VCaP (cell line): ENCODE results near the gene WASHC2A.
"Not testable (repeated sequence)": the region's sequence is repeated elsewhere in the genome, so short reads cannot be mapped to it uniquely, and the experiment has no call there.

ENCODE experiments used
- H3K27ac ChIP-seq: fragments of 450-650 bp; 2 replicates; pipeline ENCODE4 v1.5.1; 2017
- TF ChIP-seq, protein P1 (sequence below): fragments of 450-650 bp; conservative IDR thresholded peaks from 2 replicates; pipeline ENCODE4 v1.5.1; 2017; ENCODE audit warnings: mild to moderate bottlenecking, moderate library complexity

Gene WASHC2A, protein sequence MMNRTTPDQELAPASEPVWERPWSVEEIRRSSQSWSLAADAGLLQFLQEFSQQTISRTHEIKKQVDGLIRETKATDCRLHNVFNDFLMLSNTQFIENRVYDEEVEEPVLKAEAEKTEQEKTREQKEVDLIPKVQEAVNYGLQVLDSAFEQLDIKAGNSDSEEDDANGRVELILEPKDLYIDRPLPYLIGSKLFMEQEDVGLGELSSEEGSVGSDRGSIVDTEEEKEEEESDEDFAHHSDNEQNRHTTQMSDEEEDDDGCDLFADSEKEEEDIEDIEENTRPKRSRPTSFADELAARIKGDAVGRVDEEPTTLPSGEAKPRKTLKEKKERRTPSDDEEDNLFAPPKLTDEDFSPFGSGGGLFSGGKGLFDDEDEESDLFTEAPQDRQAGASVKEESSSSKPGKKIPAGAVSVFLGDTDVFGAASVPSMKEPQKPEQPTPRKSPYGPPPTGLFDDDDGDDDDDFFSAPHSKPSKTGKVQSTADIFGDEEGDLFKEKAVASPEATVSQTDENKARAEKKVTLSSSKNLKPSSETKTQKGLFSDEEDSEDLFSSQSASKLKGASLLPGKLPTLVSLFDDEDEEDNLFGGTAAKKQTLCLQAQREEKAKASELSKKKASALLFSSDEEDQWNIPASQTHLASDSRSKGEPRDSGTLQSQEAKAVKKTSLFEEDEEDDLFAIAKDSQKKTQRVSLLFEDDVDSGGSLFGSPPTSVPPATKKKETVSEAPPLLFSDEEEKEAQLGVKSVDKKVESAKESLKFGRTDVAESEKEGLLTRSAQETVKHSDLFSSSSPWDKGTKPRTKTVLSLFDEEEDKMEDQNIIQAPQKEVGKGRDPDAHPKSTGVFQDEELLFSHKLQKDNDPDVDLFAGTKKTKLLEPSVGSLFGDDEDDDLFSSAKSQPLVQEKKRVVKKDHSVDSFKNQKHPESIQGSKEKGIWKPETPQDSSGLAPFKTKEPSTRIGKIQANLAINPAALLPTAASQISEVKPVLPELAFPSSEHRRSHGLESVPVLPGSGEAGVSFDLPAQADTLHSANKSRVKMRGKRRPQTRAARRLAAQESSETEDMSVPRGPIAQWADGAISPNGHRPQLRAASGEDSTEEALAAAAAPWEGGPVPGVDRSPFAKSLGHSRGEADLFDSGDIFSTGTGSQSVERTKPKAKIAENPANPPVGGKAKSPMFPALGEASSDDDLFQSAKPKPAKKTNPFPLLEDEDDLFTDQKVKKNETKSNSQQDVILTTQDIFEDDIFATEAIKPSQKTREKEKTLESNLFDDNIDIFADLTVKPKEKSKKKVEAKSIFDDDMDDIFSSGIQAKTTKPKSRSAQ (N-terminal part only)

DNA sequence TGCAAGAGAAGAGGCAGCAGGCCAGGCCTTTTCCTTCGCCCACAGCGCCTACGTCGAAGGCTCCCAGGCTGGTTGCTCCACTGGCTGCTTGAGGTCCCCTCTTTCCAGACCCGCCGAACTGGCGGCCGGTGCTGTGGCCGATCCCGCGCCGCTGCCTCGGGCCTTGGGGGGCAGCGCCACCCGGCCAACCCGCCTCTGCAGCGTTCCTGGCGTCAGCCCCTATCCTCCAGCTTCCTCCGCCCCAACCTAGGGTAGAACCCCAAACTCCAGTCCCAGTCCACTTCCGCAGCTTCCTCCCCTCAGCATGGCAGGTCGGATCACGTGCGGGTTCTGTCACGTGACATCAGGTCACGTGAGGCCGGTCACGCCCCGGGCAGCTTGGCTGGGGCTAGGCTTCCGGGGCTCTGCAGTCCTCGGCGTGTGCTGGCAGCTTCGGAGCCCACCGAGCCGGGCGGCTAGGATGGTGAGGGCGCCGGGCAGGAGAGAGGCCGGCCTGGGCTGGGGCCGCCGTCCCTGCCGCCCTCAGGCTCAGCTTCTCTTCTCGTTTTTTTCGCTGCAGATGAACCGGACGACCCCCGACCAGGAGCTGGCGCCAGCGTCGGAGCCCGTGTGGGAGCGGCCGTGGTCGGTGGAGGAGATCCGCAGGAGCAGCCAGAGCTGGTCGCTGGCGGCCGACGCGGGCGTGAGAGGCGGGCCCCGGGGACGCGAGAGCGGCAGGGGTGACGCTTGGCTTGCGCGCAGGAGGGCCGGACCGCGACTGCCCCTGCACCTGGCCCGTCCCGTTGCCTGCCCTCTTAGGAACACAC lies at the start of gene WASHC2A:
WASHC2A (plus strand) TSS at position 409 of the 806 bp plus-strand sequence; CDS start at position 461, 52 bp downstream.
- 0 out of 2 replicates have a peak within 1 kb of the TSS, but pooled peaks have one; percentile 31 for H3K27ac ChIP-seq

DNA sequence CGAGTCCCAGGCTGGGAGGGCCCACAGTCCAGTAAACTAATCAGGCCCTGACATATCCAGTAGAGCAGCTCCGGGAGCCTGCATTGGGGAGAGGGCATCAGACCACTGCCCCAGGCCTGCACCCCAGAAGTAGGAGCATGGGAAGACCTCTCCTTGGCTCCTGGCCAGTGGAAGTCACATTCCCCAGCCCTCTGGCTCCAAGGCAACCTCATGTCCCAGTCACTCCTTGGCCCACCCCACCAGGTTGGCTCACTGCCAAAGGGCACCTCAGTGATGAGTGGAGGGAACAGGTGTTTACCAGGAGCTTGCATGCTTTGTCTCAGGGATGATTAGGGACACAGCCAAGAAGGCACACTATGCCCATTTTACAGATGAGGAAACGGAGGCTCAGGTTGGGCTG lies 48.5 kb upstream of the WASHC2A start:
- not testable (repeated sequence) for H3K27ac ChIP-seq

DNA sequence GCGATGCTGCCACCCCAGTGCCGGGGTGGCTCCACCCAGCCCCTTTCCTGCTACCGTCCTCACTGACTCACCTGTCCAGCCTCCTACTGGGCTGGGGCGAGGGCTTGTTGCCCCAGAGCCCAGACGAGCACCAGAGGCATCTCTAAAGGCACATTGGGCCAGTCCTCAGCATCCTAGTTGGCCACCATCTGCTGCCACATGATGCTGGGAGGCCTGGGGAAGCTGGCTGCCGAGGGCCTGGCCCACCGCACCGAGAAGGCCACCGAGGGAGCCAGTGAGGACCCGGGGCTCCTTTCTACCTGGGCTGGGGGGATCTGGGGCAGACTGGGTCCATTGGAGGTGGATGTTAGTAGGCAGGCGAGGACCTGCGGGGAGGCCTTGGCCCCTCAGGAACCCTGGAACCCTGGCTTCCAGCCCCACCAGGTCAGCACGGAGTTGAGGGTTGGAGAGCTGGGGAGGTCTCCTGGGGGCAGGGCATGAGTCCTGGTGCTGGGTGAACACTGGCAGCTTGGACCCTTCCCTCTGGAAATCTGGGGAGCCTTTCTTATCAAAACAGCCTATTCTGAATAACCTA lies 47.2 kb upstream of the WASHC2A start:
- not testable (repeated sequence) for H3K27ac ChIP-seq

DNA sequence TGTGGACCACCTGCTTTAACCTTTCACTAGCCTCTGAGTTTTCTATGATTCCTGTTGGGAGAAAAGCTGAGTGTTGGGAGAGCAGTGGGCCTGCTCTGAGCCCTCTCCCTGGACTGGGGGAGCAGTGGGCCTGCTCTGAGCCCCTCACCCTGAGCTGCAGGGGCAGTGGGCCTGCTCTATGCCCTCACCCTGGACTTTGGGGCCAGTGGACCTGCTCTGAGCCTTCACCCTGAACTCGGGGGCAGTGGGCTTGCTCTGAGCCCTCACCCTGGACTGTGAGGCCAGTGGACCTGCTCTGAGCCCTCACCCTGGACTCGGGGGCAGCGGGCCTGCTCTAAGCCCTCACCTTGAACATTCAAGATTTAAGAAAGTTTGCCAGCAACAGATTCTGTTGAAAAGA lies 46.1 kb upstream of the WASHC2A start:
- no peak overlapping the region for H3K27ac ChIP-seq
- TF ChIP-seq, protein P1, sequence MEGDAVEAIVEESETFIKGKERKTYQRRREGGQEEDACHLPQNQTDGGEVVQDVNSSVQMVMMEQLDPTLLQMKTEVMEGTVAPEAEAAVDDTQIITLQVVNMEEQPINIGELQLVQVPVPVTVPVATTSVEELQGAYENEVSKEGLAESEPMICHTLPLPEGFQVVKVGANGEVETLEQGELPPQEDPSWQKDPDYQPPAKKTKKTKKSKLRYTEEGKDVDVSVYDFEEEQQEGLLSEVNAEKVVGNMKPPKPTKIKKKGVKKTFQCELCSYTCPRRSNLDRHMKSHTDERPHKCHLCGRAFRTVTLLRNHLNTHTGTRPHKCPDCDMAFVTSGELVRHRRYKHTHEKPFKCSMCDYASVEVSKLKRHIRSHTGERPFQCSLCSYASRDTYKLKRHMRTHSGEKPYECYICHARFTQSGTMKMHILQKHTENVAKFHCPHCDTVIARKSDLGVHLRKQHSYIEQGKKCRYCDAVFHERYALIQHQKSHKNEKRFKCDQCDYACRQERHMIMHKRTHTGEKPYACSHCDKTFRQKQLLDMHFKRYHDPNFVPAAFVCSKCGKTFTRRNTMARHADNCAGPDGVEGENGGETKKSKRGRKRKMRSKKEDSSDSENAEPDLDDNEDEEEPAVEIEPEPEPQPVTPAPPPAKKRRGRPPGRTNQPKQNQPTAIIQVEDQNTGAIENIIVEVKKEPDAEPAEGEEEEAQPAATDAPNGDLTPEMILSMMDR = no peak

DNA sequence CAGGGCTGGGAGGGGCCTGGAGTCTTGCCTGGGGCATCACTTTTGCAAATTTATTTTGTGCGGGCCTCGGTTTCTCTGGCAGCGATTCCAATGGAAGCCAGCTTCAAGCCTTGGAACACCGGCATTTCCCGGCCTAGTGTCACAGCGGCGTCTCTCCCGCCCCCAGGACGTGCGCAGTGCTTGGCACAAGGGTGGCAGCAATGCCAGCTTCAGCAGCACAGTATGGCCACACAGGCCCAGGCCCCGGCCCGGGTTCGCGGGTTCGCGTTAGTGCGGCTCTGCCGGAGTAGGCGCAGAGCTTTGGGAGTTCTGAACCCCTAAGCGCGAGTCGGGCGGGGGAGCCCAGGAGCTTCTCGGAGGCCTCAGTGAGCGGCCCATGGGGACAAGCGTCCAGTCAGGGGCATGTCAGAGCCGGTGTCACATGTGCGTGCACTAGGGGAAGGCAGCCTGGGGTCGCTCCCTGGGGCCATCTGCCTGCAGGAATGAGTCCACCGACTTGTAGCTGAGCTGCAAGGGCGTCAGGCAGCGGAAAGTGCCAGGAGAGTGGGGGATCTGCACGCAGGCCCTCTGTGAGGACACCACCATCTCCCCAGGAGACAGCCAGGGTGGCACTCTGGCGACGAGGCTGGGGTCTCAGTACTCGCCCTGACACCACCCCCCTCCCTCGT lies 42.9 kb upstream of the WASHC2A start:
- H3K27ac ChIP-seq = not testable (repeated sequence)

DNA sequence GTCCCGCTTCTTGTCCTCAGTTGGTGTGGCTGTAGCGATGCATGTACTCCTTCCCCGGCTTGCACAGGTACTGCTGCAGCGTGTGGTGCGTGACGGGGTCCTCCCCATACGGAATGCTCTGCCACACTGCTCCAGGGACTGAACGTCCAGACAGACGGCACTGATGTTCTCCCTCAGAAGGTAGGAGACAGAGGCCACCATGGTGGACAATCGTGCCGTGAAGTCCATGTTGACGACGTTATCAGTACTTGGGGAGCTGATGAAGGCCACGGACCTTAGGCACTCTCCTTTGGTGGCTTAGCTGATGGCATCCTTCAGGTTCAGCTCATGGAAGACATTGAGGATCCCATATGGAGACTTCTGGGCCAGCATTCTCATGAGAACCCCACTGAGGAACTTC lies 42.1 kb upstream of the WASHC2A start:
- TF ChIP-seq, protein P1 = no peak

DNA sequence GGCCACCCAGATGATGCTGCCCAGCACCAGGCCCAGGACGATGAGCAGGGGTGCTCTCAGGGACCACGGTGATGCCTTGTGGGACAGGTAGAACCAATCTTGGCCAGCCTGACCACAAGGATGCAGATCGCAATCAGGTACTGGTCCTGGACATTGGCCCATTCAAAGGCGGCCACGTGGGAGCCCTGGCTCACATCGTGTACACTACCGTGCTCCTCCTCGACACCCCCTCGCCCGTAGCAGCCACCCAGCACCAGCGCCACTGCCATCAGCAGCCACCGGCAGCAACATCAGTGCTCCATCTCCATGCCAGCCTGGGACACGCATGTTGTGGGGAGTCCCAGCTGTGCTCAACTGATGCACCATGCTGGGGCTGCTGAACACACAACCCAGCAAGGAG lies 40.6 kb upstream of the WASHC2A start:
- no peak overlapping the region for H3K27ac ChIP-seq
- TF ChIP-seq, protein P1 = no peak

More for the DNA sequence above, 42.1 kb upstream of the WASHC2A start:
- no peak overlapping the region for H3K27ac ChIP-seq

DNA sequence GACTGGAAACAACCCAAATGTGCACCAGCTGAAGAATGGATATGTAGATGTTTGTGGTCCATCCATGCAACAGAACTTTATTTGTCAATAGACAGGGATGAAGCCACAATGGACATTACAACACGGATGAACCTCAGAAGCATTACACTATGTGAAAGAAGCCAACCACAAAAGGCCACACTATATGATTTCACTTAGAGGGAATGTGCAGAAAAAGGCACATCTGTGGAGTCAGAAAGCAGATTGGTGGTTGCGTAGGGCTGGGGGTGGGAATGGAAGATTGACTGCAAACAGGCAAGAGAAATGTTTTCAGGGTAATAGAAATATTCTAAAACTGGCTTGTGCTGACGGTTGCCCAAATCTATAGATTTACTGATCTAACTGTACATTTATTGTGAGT lies 34.3 kb upstream of the WASHC2A start:
- TF ChIP-seq, protein P1 = no peak

DNA sequence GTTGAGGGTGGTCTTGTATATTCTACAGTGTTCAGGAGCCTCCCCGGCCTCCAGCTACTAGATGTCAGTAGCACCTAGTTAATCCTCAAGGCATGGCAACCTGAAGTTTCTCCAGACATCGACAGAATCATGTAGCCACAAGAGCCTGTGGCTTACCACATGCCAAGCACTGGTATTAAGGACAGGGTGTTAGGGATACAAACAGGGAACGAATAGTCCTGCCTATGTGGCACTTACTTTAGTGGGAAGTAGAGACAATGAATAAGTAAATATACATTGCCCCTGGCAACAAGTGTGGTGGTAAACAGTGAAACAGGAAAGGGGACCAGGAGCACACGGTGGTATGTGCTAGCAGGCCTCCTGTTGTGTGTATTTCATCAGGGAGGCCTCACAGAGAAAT lies 32.4 kb upstream of the WASHC2A start:
- not testable (repeated sequence) for H3K27ac ChIP-seq

More for the DNA sequence above, 34.3 kb upstream of the WASHC2A start:
- no peak overlapping the region for H3K27ac ChIP-seq
